ENCODE measurements around the gene ZNF547.

ZNF547 gene

DNA sequence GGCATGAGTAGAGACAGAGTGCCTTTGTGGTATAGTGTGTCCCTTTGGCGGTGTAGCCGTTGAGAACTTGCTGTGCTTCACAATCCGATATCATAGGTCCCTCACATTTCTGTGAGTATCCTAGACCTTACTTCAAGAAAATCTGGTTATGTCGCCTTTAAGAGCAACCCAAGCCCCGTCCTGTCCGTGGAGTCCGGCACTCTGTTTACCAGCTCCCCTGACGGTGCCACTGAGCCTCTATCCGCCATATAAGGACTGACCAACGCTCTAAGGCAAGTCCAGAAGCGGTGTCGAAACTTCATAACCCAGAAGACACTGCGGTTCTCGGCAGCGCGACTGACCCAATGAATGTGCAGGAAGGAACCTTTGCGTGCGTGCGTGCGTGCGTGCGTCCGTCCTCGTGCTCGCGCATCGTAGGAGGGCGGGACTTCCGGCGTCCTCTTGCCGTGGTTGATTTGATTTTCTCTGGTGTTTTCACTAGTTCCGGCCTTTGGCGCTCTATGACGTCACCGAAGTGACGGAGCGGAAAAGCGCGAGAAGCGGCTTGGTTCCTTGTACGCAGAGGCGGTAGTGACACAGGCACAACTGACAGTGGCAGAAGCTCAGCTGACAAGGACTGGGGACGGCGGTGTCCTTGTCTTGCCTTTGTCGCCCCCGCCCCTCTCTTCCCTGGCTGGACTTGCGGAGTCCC lies at the start of gene ZNF547, which contains the start of gene TRAPPC2B:
ZNF547 (plus strand) TSS at position 555 of the 691 bp plus-strand sequence. CDS start 5,005 bp downstream, outside the sequence.
TRAPPC2B (plus strand) TSS at position 555 of the 691 bp plus-strand sequence. CDS start 1,283 bp downstream, outside the sequence.
- in situ Hi-C loops (cut with MboI; ENCODE audit: low sequenced_read_pairs): no loop called here

DNA sequence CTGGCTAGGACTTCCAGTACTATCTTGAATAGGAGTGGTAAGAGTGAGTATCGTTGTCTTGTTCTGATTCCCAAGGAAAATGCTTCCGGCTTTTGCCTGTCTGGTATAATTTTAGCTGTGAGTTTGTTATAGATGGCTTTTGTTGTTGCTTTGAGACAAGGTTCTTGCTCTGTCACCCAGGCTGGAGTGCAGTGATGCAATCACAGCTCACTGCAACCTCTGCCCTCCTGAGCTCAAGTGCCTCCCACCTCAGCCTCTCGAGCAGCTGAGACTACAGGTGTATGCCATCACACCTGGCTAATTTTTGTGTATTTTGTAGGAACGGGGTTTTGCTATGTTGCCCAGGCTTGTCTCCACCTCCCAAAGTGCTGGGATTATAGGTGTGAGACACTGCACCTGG lies 49.2 kb upstream of the ZNF547 start:
- in situ Hi-C loops (cut with MboI; ENCODE audit: low sequenced_read_pairs): no loop called here

DNA sequence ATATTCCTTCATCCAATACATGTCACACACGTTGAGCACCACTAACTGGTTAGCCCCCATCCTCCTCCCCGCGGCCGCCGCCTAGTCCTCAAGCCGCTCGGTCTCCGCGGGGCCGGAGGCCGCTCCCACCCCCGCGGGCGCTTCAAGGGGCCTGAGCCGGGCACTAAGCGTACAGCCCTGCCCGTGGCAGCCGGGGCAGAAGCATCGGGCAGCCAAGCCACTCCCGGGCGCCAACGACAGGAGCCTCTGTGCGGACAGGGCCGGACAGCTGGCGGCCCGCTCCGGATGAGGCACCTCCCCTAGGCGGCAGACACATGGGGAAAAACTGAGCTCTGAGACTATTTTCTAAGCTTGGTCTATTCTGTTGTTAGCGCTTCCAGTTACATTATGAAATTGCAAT lies 45.8 kb upstream of the ZNF547 start:
- in situ Hi-C loops (cut with MboI; ENCODE audit: low sequenced_read_pairs): no loop called here

GRCh38 chr19:57319869-57320179 lies 43.5 kb upstream of the ZNF547 start:
- in situ Hi-C loops (cut with MboI; ENCODE audit: low sequenced_read_pairs): no loop called here

DNA sequence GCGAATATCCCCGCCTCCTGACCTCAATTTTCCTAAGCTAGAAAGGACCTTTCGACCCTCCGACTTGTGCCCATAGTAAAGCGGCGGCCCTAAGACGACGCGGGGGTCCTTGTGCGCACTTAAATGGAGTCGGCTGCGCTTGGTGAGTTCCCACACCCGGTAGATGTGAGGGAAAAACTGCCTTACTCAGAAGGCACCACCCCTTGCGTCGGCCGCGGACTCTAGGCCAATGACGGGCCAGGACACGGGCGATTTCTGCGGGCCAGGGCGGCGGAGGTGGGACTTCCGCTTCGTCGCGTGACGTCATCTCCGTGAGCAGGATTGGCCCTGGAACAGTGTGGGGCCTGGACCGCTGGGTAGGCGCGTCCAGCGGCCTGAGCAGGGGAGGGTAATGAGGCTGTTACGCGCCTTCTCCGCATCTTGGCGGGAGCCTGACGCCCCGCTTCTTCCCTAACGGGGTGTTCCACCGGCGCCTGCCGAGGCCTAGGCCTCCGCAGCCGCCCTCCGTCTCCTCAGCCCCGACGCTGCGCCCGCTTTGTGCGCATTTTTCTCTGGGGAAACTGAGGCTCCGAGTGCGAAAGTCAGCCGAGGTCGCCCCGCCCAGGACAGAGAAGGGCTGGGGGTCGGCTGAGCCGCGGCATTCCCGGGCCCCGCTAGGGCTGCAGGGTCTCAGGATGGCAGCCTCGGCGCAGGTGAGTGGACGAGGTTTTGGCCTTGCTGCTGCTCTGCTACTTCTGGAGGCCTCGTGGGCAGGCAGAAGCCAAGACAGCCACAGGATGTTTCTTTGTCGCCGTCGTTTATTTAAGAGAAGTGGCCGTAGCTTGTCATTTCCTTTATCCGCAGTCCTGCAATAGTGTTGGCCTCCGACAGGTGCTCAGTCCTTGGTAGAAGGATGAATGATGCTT lies 42.9 kb upstream of the ZNF547 start, which contains the start of gene ZNF543:
ZNF543 (plus strand) TSS at position 293 of the 905 bp plus-strand sequence; CDS start at position 675, 382 bp downstream.
- in situ Hi-C loops (cut with MboI; ENCODE audit: low sequenced_read_pairs): no loop called here

GRCh38 chr19:57321116-57321515 lies 42.2 kb upstream of the ZNF547 start:
- in situ Hi-C loops (cut with MboI; ENCODE audit: low sequenced_read_pairs): no loop called here

DNA sequence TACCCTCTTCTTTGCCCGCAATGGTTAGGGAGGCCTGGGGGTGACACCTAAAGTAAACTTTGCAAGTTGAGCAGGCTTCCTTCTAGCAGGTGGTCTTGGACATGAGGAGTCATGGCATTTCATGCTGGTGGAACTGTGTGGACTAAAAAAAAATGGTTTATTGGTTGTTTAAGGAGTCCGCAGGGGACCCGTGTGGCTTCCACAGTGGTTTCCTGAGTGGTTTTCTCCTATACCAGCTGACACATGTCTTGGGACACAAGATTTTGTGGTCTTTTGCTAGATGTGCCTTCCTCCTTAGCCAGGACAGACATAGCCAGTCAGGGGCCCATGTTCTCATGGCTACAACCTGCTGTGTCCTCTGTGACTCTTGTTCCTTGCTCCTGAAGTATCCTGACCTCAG lies 41.6 kb upstream of the ZNF547 start:
- in situ Hi-C loops (cut with MboI; ENCODE audit: low sequenced_read_pairs): no loop called here

GRCh38 chr19:57324992-57325391 lies 38.4 kb upstream of the ZNF547 start:
- in situ Hi-C loops (cut with MboI; ENCODE audit: low sequenced_read_pairs): no loop called here

DNA sequence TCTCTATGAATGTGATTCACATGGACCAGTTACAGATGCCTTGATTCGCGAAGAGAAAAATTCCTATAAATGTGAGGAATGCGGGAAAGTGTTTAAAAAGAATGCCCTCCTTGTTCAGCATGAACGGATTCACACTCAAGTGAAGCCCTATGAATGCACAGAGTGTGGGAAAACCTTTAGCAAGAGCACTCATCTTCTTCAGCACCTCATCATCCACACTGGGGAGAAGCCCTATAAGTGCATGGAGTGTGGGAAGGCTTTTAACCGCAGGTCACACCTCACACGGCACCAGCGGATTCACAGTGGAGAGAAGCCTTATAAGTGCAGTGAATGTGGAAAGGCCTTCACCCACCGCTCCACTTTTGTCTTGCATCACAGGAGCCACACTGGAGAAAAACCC lies 35.4 kb upstream of the ZNF547 start:
- in situ Hi-C loops (cut with MboI; ENCODE audit: low sequenced_read_pairs): no loop called here

DNA sequence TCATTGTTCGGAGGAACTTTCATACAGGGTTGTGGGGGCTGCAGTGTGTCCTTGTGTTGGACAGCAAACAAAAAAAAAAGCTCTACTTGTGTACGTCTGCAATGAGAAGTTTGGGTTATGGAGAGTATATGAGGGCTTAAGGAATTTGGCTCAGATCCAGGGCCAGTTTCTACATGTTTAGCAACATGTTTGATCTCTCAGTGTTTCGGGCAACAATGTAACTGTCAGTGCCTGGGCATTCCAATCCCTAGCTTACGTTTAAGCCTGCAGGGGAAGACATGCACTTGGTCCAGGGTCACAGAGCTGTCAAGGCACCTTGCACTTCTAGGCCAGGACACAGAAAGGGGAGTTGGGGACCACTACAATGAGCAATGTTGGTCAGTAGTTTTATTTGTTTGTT lies 29.2 kb upstream of the ZNF547 start:
- in situ Hi-C loops (cut with MboI; ENCODE audit: low sequenced_read_pairs): no loop called here

DNA sequence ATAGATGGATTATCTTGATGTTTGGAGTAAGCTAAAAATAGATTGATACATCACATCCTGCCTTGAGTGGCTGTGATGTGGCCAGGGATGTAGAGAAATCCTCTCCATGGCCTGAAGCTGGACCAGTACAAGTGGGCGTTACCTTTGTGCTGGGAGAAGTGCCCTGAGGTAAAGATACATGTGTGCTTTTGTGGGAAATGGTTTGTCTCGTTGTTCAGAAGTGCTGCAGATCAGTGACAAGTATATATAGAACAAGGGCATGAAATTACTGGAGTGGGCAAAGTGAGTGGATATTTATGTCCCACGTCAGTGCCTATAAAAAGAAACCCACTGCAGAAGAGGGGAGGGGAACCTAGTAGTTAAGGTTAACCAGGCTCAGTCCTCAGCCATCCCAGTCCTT lies 24.5 kb upstream of the ZNF547 start:
- in situ Hi-C loops (cut with MboI; ENCODE audit: low sequenced_read_pairs): no loop called here

DNA sequence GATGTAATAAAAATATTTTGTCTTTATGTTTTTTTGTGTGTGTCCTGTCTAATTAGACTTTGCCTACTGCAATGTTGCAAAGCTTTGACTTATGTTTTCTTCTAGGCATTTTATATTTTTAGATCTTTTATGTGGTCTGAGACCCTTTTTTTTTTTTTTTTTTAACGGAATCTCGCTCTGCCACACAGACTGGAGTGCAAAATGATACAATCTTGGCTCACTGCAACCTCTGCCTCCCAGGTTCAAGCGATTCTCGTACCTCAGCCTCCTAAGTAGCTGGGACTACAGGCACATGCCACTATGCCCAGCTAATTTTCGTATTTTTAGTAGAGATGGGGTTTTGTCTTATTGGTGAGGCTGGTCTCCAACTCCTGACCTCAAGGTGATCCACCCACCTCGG lies 20.8 kb upstream of the ZNF547 start:
- in situ Hi-C loops (cut with MboI; ENCODE audit: low sequenced_read_pairs): no loop called here

DNA sequence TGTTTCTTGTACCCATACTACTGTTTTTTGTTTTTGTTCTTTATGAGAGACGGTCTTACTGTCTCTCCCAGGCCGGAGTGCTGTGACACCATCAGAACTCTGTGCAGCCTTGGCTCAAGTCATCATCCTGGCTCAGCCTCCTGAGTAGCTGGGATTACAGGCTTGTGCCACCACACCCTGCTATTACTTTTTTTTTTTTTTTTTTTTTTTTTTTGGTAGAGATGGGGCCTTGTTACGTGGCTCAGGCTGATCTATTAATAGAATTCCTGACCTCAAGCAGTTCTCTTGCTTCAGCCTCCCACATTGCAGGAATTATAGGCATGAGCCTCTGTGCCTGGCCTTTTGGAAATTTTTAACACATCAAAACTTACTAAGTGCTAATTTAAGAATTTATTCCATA lies 15.2 kb upstream of the ZNF547 start:
- in situ Hi-C loops (cut with MboI; ENCODE audit: low sequenced_read_pairs): no loop called here

DNA sequence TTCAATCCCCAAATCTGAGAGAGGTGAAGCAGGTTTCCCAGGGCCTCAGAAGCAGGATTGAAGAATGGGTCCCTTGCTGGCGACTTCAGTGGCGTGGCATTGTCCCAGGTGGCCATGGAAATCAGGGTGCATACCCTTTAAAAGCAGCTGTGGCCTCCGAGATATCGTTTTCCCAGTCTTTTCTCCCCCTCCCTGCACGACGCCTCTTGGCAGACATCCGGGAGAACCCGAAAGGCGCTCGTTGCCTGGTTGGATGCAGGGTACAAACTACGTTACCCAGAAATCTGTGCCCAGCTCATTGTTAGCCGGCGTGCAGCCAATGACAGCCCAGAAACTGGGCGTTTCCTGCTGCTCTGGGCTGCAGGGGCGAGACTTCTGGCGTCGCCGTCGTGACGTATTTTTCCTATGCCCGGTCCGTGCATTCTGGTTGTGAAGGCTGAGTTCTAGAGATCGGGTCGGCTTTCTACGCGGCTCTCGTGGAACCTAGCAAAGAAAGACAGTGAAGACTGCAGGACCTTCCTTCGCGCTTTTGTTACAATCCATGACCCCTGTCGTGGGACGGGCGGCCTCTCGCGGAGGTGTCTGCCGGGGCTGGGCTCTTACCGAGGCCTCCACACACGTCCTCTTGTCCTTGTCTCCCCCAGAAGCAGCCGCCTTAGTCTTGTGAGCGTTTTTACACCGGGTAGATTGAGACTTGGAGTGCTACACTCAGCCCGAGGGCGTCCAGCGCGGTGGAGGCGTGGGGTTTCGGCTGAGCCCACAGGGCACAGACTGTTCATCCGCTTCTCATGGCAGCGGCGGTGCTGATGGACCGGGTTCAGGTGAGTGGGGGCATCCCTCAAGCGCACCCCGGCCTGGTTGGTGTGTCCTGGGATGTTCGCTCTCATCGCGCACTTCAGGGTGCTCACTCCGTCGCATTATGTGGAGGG lies 12.2 kb upstream of the ZNF547 start, which contains the start of gene ZNF304:
ZNF304 (plus strand) TSS at position 395 of the 929 bp plus-strand sequence; CDS start at position 789, 394 bp downstream.
- in situ Hi-C loops (cut with MboI; ENCODE audit: low sequenced_read_pairs): no loop called here

- in situ Hi-C loops (cut with MboI; ENCODE audit: low sequenced_read_pairs): no loop called here
Measured at GRCh38 chr19:57351867-57352266, 11.5 kb upstream of the ZNF547 start.

DNA sequence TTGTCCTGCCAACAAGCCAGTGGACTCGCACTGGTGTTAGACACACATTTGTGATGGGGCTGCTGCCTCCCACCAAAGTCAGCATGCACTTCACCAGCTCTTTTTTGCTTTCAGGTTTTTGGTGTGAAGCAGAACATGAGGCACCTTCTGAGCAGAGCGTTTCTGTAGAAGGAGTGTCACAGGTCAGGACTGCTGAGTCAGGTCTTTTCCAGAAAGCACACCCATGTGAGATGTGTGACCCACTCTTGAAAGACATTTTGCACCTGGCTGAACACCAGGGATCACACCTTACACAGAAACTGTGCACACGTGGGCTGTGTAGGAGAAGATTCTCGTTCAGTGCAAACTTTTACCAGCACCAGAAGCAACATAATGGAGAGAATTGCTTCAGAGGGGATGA lies 7.4 kb upstream of the ZNF547 start:
- in situ Hi-C loops (cut with MboI; ENCODE audit: low sequenced_read_pairs): no loop called here

GRCh38 chr19:57357406-57357805 lies 5.9 kb upstream of the ZNF547 start:
- in situ Hi-C loops (cut with MboI; ENCODE audit: low sequenced_read_pairs): no loop called here

- in situ Hi-C loops (cut with MboI; ENCODE audit: low sequenced_read_pairs): no loop called here
Measured at GRCh38 chr19:57359300-57359699, 4.1 kb upstream of the ZNF547 start.

DNA sequence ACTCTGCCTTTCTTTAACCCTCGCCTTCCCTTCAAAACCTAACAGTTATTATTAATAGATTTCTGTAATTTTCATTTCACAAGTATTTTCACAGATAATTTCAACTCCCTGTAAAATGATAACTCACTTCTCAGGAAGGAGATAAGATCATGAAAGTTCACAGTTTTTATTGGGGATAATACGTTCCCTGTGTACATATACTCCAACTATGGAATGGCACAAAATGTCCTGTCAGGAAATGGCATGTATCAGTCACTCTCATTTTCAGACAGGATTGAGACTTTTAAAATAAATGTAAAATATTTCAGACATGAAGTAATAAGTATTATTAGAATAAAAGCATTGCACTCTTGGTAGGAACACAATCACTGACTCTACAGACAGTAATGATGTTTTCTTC lies 932 bp upstream of the ZNF547 start:
- in situ Hi-C loops (cut with MboI; ENCODE audit: low sequenced_read_pairs): no loop called here

DNA sequence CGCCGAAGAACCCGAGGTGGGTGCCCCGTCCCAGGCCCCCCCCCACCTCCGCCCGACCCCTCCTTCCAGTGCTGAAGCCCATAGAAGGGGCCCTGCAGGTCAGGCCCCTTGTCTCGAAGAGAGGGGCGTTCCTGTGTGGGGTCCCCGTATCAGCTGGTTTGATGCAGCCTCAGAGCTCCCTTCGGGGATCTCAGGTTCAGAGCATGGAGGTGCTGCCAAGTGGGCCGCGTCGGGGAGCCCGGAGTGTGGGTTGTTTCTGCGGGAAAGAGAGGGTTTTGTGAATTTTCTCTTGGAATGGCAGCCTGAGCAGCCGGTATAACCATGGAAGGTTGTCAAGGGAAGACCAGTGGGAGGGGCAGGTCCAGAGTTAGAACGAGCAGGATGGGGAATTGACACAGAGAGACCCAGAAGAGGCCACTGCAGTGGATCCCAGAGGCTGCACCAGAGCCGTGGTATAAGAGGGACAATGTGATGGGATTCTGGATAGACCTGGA lies 384 bp downstream of the ZNF547 start:
- in situ Hi-C loops (cut with MboI; ENCODE audit: low sequenced_read_pairs): no loop called here

- in situ Hi-C loops (cut with MboI; ENCODE audit: low sequenced_read_pairs): no loop called here
Measured at GRCh38 chr19:57366776-57367175, 3.4 kb downstream of the ZNF547 start.
